ACC112 (cell line): Measurements from ENCODE around the gene PPP1R1C.

Source experiments
- H2AFZ ChIP-seq: fragments of 200-600 bp; sonication (generic); one replicate; pipeline ENCODE4 v1.6.0; 2017; ENCODE audit warnings: antibody characterized with exemption, low read length; ENCODE audit not compliant: unreplicated experiment
- H3K27ac ChIP-seq: fragments of 200-600 bp; sonication (generic); 2 replicates; pipeline ENCODE4 v1.5.1; 2014; ENCODE audit warnings: low read depth, mild to moderate bottlenecking, antibody characterized with exemption, low read length, moderate library complexity
- H3K27me3 ChIP-seq: fragments of 200-600 bp; sonication (generic); 2 replicates; pipeline ENCODE4 v1.6.1; 2014; ENCODE audit warnings: mild to moderate bottlenecking, antibody characterized with exemption, low read length, moderate library complexity, mixed read lengths; ENCODE audit not compliant: insufficient read depth
- H3K36me3 ChIP-seq: fragments of 200-600 bp; sonication (generic); 2 replicates; pipeline ENCODE4 v1.6.1; 2016; ENCODE audit warnings: mild to moderate bottlenecking, antibody characterized with exemption, low read length, moderate library complexity, mixed read lengths; ENCODE audit not compliant: insufficient read depth
- H3K4me1 ChIP-seq: fragments of 200-600 bp; sonication (generic); one replicate; pipeline ENCODE4 v1.6.1; 2016; ENCODE audit warnings: low read length, mixed read lengths; ENCODE audit not compliant: insufficient read depth, unreplicated experiment, control insufficient read depth
- H3K4me3 ChIP-seq: fragments of 200-600 bp; sonication (generic); 2 replicates; pipeline ENCODE4 v1.5.1; 2014; ENCODE audit warnings: mild to moderate bottlenecking, low read depth, low read length
- H3K79me2 ChIP-seq: fragments of 200-600 bp; sonication (generic); one replicate; pipeline ENCODE4 v1.6.0; 2016; ENCODE audit warnings: low read length; ENCODE audit not compliant: control insufficient read depth, unreplicated experiment, insufficient read depth

The PPP1R1C gene

GRCh38 chr2:181972431-181973170 is 13.1 kb upstream of the PPP1R1C start:
- no peak overlapping the region for H3K4me3 ChIP-seq
- H3K79me2 ChIP-seq = no peaks in the 10 kb centered on the region
- H3K36me3 ChIP-seq = no peaks in the 10 kb centered on the region
- no peaks in the 10 kb centered on the region for H3K27me3 ChIP-seq
- H3K4me1 ChIP-seq = peaks cover 6% of the 10 kb centered on the region
- no peak overlapping the region for H2AFZ ChIP-seq
- H3K27ac ChIP-seq = no peak overlapping the region

- H3K4me1 ChIP-seq = peaks cover 12% of the 10 kb centered on the region
- no peak overlapping the region for H2AFZ ChIP-seq
- H3K79me2 ChIP-seq = no peaks in the 10 kb centered on the region
- no peaks in the 10 kb centered on the region for H3K36me3 ChIP-seq
- H3K27ac ChIP-seq = no peak overlapping the region
- no peak overlapping the region for H3K4me3 ChIP-seq
- H3K27me3 ChIP-seq = no peaks in the 10 kb centered on the region
Observed at GRCh38 chr2:181973171-181973783, 12.4 kb upstream of the PPP1R1C start.

GRCh38 chr2:181977661-181978350 is 7.8 kb upstream of the PPP1R1C start:
- no peak overlapping the region for H2AFZ ChIP-seq
- no peaks in the 10 kb centered on the region for H3K79me2 ChIP-seq
- H3K36me3 ChIP-seq = no peaks in the 10 kb centered on the region
- peaks cover 15% of the 10 kb centered on the region for H3K4me1 ChIP-seq
- H3K4me3 ChIP-seq = no peak overlapping the region
- no peak overlapping the region for H3K27ac ChIP-seq
- H3K27me3 ChIP-seq = no peaks in the 10 kb centered on the region

GRCh38 chr2:181978351-181979150 is 7.1 kb upstream of the PPP1R1C start:
- Histone ChIP-seq H3K27me3 (no peaks in the 10 kb centered on the region), H3K79me2 (no peaks in the 10 kb centered on the region), H2AFZ (no peak overlapping the region), H3K4me1 (peaks cover 15% of the 10 kb centered on the region), H3K4me3 (no peak overlapping the region), H3K36me3 (no peaks in the 10 kb centered on the region), H3K27ac (no peak overlapping the region)

GRCh38 chr2:181984060-181984459 is 1.6 kb upstream of the PPP1R1C start:
- no peak overlapping the region for H3K27ac ChIP-seq
- peak overlapping the region; percentile 55 for H3K4me3 ChIP-seq
- no peak overlapping the region for H2AFZ ChIP-seq
- no peaks in the 10 kb centered on the region for H3K27me3 ChIP-seq
- H3K36me3 ChIP-seq = no peaks in the 10 kb centered on the region
- no peaks in the 10 kb centered on the region for H3K79me2 ChIP-seq
- H3K4me1 ChIP-seq = no peaks in the 10 kb centered on the region

- Histone ChIP-seq H3K36me3 (no peaks in the 10 kb centered on the region), H3K4me3 (peak overlapping the region; percentile 55), H3K4me1 (no peaks in the 10 kb centered on the region), H3K79me2 (no peaks in the 10 kb centered on the region), H3K27me3 (no peaks in the 10 kb centered on the region), H2AFZ (peak overlapping the region; percentile 77), H3K27ac (no peak overlapping the region)
Observed at GRCh38 chr2:181984814-181985631, 630 bp upstream of the PPP1R1C start.

- no peaks in the 10 kb centered on the region for H3K79me2 ChIP-seq
- H3K27me3 ChIP-seq = no peaks in the 10 kb centered on the region
- no peaks in the 10 kb centered on the region for H3K36me3 ChIP-seq
- no peak overlapping the region for H2AFZ ChIP-seq
- H3K4me1 ChIP-seq = no peaks in the 10 kb centered on the region
- no peak overlapping the region for H3K4me3 ChIP-seq
- H3K27ac ChIP-seq = no peak overlapping the region
Observed at GRCh38 chr2:181988154-181988924, 2.7 kb downstream of the PPP1R1C start.

- no peak overlapping the region for H3K27ac ChIP-seq
- H3K4me1 ChIP-seq = no peaks in the 10 kb centered on the region
- no peaks in the 10 kb centered on the region for H3K36me3 ChIP-seq
- no peak overlapping the region for H3K4me3 ChIP-seq
- H3K79me2 ChIP-seq = no peaks in the 10 kb centered on the region
- H2AFZ ChIP-seq = no peak overlapping the region
- H3K27me3 ChIP-seq = no peaks in the 10 kb centered on the region
Observed at GRCh38 chr2:181989099-181989498, 3.4 kb downstream of the PPP1R1C start.

GRCh38 chr2:181991171-181991885 is 5.7 kb downstream of the PPP1R1C start:
- Histone ChIP-seq H3K4me3 (no peak overlapping the region), H3K4me1 (no peaks in the 10 kb centered on the region), H3K79me2 (no peaks in the 10 kb centered on the region), H3K36me3 (no peaks in the 10 kb centered on the region), H3K27me3 (no peaks in the 10 kb centered on the region), H2AFZ (no peak overlapping the region), H3K27ac (no peak overlapping the region)
